ENCODE data around the gene TSPAN5.

DNA sequence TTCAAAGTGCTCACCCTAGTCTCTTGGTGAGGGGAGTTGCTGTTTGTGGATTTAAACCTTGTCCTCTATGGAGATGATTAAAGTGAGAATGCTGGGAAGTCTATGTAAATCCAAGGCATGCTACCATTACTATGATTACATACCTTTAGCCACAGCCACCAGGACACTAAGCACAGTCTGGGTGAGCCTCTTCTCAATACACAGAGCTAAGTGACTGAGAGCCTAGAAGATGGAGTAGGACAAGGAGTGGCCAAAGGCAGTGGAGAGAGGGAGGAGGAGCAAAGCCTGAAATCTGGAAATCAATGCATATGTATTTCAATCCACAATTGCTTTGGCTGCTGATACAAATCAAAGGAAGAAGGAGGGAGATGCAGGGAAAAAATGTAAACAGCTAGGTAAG is 12.7 kb upstream of the TSPAN5 start:
- TF ChIP-seq, protein P1, sequence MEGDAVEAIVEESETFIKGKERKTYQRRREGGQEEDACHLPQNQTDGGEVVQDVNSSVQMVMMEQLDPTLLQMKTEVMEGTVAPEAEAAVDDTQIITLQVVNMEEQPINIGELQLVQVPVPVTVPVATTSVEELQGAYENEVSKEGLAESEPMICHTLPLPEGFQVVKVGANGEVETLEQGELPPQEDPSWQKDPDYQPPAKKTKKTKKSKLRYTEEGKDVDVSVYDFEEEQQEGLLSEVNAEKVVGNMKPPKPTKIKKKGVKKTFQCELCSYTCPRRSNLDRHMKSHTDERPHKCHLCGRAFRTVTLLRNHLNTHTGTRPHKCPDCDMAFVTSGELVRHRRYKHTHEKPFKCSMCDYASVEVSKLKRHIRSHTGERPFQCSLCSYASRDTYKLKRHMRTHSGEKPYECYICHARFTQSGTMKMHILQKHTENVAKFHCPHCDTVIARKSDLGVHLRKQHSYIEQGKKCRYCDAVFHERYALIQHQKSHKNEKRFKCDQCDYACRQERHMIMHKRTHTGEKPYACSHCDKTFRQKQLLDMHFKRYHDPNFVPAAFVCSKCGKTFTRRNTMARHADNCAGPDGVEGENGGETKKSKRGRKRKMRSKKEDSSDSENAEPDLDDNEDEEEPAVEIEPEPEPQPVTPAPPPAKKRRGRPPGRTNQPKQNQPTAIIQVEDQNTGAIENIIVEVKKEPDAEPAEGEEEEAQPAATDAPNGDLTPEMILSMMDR (conservative IDR thresholded peaks at IDR 0.05) = no peak
- TF ChIP-seq EZH2 (IDR thresholded peaks at IDR 0.05; ENCODE audit: low read depth) = no peak
